Effector CD4-positive, alpha-beta T cell (primary cell): ENCODE results near the gene SCAMP4.

Source experiments
- DNase-seq: peaks from one replicate; pipeline ENCODE4 v3.0.0-alpha.2; 2020

The SCAMP4 gene

GRCh38 chr19:1961000-1961883 is 56.0 kb downstream of the SCAMP4 start:
- DNase-seq, result no peak

GRCh38 chr19:1962674-1963073 is 57.5 kb downstream of the SCAMP4 start:
- DNase-seq, result no peak

DNA sequence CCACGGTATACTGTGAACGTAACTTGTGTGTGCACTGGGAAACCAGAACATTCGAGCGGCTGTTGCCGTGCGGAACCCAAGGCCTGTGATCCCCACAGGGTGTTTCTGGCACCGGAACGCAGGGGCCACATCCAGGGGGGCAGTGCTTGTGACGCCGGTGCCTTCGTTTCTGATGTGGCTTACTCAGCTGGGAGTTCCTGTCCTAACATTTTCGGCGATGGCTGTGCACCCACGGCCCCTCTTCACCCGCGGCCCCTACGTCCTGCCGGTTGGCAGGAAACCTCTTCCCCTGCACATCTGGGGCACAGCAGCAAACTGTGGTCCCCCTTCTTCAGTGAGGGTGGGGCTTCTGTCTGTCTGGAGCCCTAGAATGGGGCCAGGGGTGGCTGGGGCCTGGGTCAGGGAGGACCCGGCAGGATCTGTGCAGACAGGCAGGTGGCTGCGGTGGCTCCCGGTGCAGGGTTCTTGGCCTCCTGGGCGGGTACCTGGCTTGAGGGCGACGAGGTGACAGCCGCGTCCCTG is 61.9 kb downstream of the SCAMP4 start:
- no peak for DNase-seq

- no peak for DNase-seq
Measured at GRCh38 chr19:1968279-1969175, 63.3 kb downstream of the SCAMP4 start.

- DNase-seq, result no peak
Measured at GRCh38 chr19:1969176-1970002, 64.2 kb downstream of the SCAMP4 start.

- no peak for DNase-seq
Measured at GRCh38 chr19:1970003-1970805, 65.0 kb downstream of the SCAMP4 start.

DNA sequence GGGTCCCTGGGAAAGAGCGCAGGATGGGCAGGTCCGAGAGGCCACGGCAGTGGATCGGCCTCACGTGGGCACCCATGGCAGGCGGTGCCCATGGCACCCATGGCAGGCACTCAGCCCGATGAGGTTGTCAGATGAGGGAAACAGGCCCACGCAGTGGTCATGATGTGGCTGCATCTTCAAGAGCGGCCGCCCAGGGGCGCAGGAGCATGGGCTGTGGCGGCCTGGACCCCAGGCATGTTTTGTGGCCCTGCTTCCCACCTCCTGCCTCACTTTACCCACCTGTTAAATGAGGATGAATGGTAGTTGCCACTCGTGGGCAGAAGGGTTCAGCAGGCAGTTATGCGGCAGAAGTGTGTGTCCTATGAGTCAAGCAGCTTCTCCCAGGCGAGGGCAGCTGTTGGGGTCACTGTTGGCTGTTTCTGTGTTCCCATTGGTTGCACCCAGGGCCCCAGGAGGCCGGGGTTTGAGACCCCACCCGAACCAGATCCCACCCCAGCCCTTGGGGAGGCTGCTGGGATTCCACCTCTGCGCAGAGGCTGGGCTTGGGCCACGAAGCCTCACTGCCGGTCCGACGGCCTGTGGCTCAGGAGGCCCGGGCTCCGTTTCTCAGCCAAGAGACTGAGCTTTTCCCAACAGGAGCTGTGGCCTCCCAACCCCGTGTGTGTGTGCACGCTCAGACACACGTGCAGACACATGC is 65.8 kb downstream of the SCAMP4 start:
- DNase-seq, result no peak

GRCh38 chr19:1974381-1975161 is 69.4 kb downstream of the SCAMP4 start:
- no peak for DNase-seq

DNA sequence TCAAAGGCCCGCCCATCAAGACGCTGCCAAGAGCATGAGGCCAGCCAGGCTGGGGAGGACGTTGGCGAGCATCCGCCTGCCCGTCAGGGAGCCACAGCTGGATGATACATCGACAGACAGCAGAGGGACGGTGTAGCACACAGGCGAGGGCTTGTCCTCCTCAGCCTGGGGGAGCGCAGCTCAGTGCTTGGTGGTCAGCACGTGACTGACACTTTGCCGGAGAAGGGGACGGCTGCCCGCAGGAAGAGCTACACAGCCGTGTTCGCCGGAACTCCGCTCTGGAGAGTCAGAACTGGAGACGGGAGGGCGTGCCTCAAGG is 69.9 kb downstream of the SCAMP4 start:
- no peak for DNase-seq
